Caco-2 (cell line): Measurements from ENCODE around the gene C2orf49. TPM values are rescaled to one million over a fixed set of nuclear protein-coding genes. Genes with fewer than 3 reads are reported as not detected.

Experiments
- BruUV-seq: library from RNA; stranded (reverse); fragments of 400-500 nt; replicated peaks from 2 replicates; lab custom pipeline; 2021; lab: Mats Ljungman, UMichigan
- CTCF ChIA-PET: fragments of 300-600 bp; sonication (Branson Sonifier 250); formaldehyde crosslinking; loops from one replicate; lab custom pipeline; 2022; ENCODE audit warnings: antibody characterized with exemption; lab: Charles Lee
- POLR2A ChIA-PET: fragments of 300-600 bp; sonication (Branson Sonifier 250); formaldehyde crosslinking; loops from one replicate; lab custom pipeline; 2022; ENCODE audit warnings: antibody characterized with exemption; lab: Charles Lee
- DNase-seq, 2 experiments: peaks; one replicate each; pipeline versions ENCODE4 v3.0.0 to v3.0.0-alpha.2; 2020 to 2022
- H3K27me3 ChIP-seq: replicated peaks from 2 replicates; pipeline ENCODE4 v1.6.0; 2011; ENCODE audit warnings: low read length; ENCODE audit not compliant: control insufficient read depth, insufficient read depth
- H3K36me3 ChIP-seq: 2 replicates; pipeline ENCODE4 v1.5.1; 2011; ENCODE audit warnings: low read length; ENCODE audit not compliant: control insufficient read depth, insufficient read depth
- H3K4me1 ChIP-seq: fragments of 250-450 bp; sonication (Bioruptor Pico); 2 replicates; pipeline ENCODE4 v1.5.1; 2020; ENCODE audit warnings: mild to moderate bottlenecking
- H3K4me3 ChIP-seq: 2 replicates; pipeline ENCODE4 v1.5.1; 2011; ENCODE audit warnings: low read depth, mild to moderate bottlenecking, control low read depth, low read length
- H3K9me3 ChIP-seq: fragments of 250-450 bp; sonication (Bioruptor Pico); 2 replicates; pipeline ENCODE4 v1.5.1; 2020; ENCODE audit warnings: mild to moderate bottlenecking, moderate library complexity
- H3K27ac Mint-ChIP-seq: one replicate; pipeline ENCODE4 v1.8.0; 2022; ENCODE audit warnings: mixed read lengths; ENCODE audit not compliant: unreplicated experiment
- H3K27me3 Mint-ChIP-seq: one replicate; pipeline ENCODE4 v1.8.0; 2022; ENCODE audit warnings: mixed read lengths; ENCODE audit not compliant: insufficient read depth, unreplicated experiment
- H3K36me3 Mint-ChIP-seq: one replicate; pipeline ENCODE4 v1.8.0; 2022; ENCODE audit warnings: mild to moderate bottlenecking, mixed read lengths; ENCODE audit not compliant: insufficient read depth, unreplicated experiment
- H3K4me1 Mint-ChIP-seq: one replicate; pipeline ENCODE4 v1.8.0; 2022; ENCODE audit warnings: low read depth, mixed read lengths; ENCODE audit not compliant: unreplicated experiment
- H3K4me3 Mint-ChIP-seq: one replicate; pipeline ENCODE4 v1.8.0; 2022; ENCODE audit warnings: mild to moderate bottlenecking, moderate library complexity, mixed read lengths; ENCODE audit not compliant: unreplicated experiment
- H3K9me3 Mint-ChIP-seq: one replicate; pipeline ENCODE4 v1.8.0; 2022; ENCODE audit warnings: mixed read lengths; ENCODE audit not compliant: unreplicated experiment
- CTCF ChIP-seq, 2 experiments: fragments of 200-600 bp in 1 of 2; IDR thresholded peaks; 1 replicate in 1 of 2; 2 replicates in 1 of 2; pipeline versions ENCODE4 v1.5.1 to v1.8.0; 2011 to 2022; ENCODE audit warnings: antibody characterized with exemption in 1 of 2, control low read depth in 1 of 2, inconsistent platforms in 1 of 2, low read depth in 1 of 2, low read length in 1 of 2, mild to moderate bottlenecking in 1 of 2, moderate library complexity in 1 of 2; ENCODE audit not compliant: insufficient read depth in 1 of 2, severe bottlenecking in 1 of 2, unreplicated experiment in 1 of 2
- intact Hi-C: fragments of 100-400 bp; cut with micrococcal nuclease; formaldehyde crosslinking; loops from one replicate; pipeline ENCODE4 v1.10.0; 2022; ENCODE audit not compliant: unreplicated experiment
- total RNA-seq: library from RNA; stranded (reverse); gene quantifications from 2 replicates; pipeline ENCODE4 v1.2.3, GENCODE V29; 2022

The C2orf49 gene
- total RNA-seq, 1 experiment from 2014 or later = 24.8 TPM

GRCh38 chr2:105308382-105309146, 28.8 kb upstream of the C2orf49 start:
- no peaks in the 10 kb centered on the region; the same call in 1 of the 2 replicates for H3K36me3 ChIP-seq
- DNase-seq = no peak
- TF ChIP-seq CTCF (IDR thresholded peaks at IDR 0.05; ENCODE audit: insufficient read depth in 1 of 2, low read depth in 1 of 2, low read length in 1 of 2, severe bottlenecking in 1 of 2, unreplicated experiment in 1 of 2) = no peak
- Mint-ChIP-seq H3K4me1 (no peaks in the 10 kb centered on the region), H3K27me3 (no peaks in the 10 kb centered on the region), H3K36me3 (peaks cover 5% of the 10 kb centered on the region), H3K27ac (no peak overlapping the region), H3K4me3 (no peak overlapping the region), H3K9me3 (no peaks in the 10 kb centered on the region)
- CTCF ChIA-PET = no interaction called here
- POLR2A ChIA-PET = no interaction called here
- H3K4me3 ChIP-seq = no peak overlapping the region
- H3K4me1 ChIP-seq = no peaks in the 10 kb centered on the region
- intact Hi-C loops = no loop called here
- no peaks in the 10 kb centered on the region for H3K9me3 ChIP-seq
- H3K27me3 ChIP-seq = no peaks in the 10 kb centered on the region
- no TSS peak for BruUV-seq

GRCh38 chr2:105309147-105309545, 28.2 kb upstream of the C2orf49 start:
- ChIA-PET CTCF (no interaction called here), POLR2A (no interaction called here)
- Mint-ChIP-seq H3K4me3 (no peak overlapping the region), H3K27me3 (no peaks in the 10 kb centered on the region), H3K27ac (no peak overlapping the region), H3K4me1 (no peaks in the 10 kb centered on the region), H3K9me3 (no peaks in the 10 kb centered on the region), H3K36me3 (peaks cover 5% of the 10 kb centered on the region)
- DNase-seq = no peak
- no peaks in the 10 kb centered on the region for H3K27me3 ChIP-seq
- intact Hi-C loops = no loop called here
- no TSS peak for BruUV-seq
- TF ChIP-seq CTCF (IDR thresholded peaks at IDR 0.05; ENCODE audit: insufficient read depth in 1 of 2, low read depth in 1 of 2, low read length in 1 of 2, severe bottlenecking in 1 of 2, unreplicated experiment in 1 of 2) = no peak
- H3K4me3 ChIP-seq = no peak overlapping the region
- no peaks in the 10 kb centered on the region for H3K4me1 ChIP-seq
- no peaks in the 10 kb centered on the region for H3K9me3 ChIP-seq
- H3K36me3 ChIP-seq = no peaks in the 10 kb centered on the region; the same call in 1 of the 2 replicates

- Histone ChIP-seq H3K4me1 (no peaks in the 10 kb centered on the region), H3K27me3 (no peaks in the 10 kb centered on the region), H3K36me3 (no peaks in the 10 kb centered on the region), H3K9me3 (no peaks in the 10 kb centered on the region), H3K4me3 (no peak overlapping the region)
- CTCF ChIA-PET = no interaction called here
- intact Hi-C loops = no loop called here
- TF ChIP-seq CTCF (IDR thresholded peaks at IDR 0.05; ENCODE audit: insufficient read depth in 1 of 2, low read depth in 1 of 2, low read length in 1 of 2, severe bottlenecking in 1 of 2, unreplicated experiment in 1 of 2) = no peak
- no peaks in the 10 kb centered on the region for H3K27me3 Mint-ChIP-seq
- no peak overlapping the region for H3K27ac Mint-ChIP-seq
- no peaks in the 10 kb centered on the region for H3K9me3 Mint-ChIP-seq
- no peaks in the 10 kb centered on the region for H3K36me3 Mint-ChIP-seq
- H3K4me1 Mint-ChIP-seq = no peaks in the 10 kb centered on the region
- DNase-seq = no peak
- no TSS peak for BruUV-seq
- POLR2A ChIA-PET = no interaction called here
- no peak overlapping the region for H3K4me3 Mint-ChIP-seq
Observed at GRCh38 chr2:105313877-105314276, 23.5 kb upstream of the C2orf49 start.
